ENCODE measurements around the gene PRKG1. TPM values are rescaled to one million over a fixed set of nuclear protein-coding genes. Genes with fewer than 3 reads are reported as not detected.

Gene PRKG1
- total RNA-seq, 4 donors from 2014 or later: 1.2 to 6.5 (median 2.7) TPM

- no peaks in the 10 kb centered on the region for H3K9me3 ChIP-seq
- no peak for TF ChIP-seq POLR2A (IDR thresholded peaks at IDR 0.05)
- TF ChIP-seq POLR2AphosphoS5 (IDR thresholded peaks at IDR 0.05): no peak
- TF ChIP-seq CTCF (IDR thresholded peaks at IDR 0.05): no peak
- TF ChIP-seq EP300 (IDR thresholded peaks at IDR 0.05): no peak
- H3K27ac ChIP-seq: peak overlapping the region; percentile 69
- H3K4me3 ChIP-seq: no peak overlapping the region
- peaks cover 8% of the 10 kb centered on the region for H3K4me1 ChIP-seq
- 63% methylated on average over 5 of the region's 5 CpGs for WGBS
- H3K27me3 ChIP-seq: no peaks in the 10 kb centered on the region
- H3K36me3 ChIP-seq: no peaks in the 10 kb centered on the region
- DNase-seq (ENCODE audit: low spot score in 2 of 2): no peak
Measured at GRCh38 chr10:51301644-51302043, 227.4 kb downstream of the PRKG1 start.

- Histone ChIP-seq H3K27me3 (no peaks in the 10 kb centered on the region), H3K36me3 (no peaks in the 10 kb centered on the region), H3K9me3 (no peaks in the 10 kb centered on the region), H3K27ac (peak overlapping the region; percentile 58), H3K4me1 (peaks cover 8% of the 10 kb centered on the region), H3K4me3 (no peak overlapping the region)
- DNase-seq (ENCODE audit: low spot score in 2 of 2): no peak
- TF ChIP-seq EP300 (IDR thresholded peaks at IDR 0.05) (no peak), POLR2A (IDR thresholded peaks at IDR 0.05) (no peak), POLR2AphosphoS5 (IDR thresholded peaks at IDR 0.05) (no peak), CTCF (IDR thresholded peaks at IDR 0.05) (no peak)
- 29% methylated on average over 1 of the region's 1 CpG for WGBS
Measured at GRCh38 chr10:51302316-51302715, 228.0 kb downstream of the PRKG1 start.

GRCh38 chr10:51308116-51308515 is 233.8 kb downstream of the PRKG1 start:
- Histone ChIP-seq H3K27me3 (no peaks in the 10 kb centered on the region), H3K9me3 (no peaks in the 10 kb centered on the region), H3K36me3 (no peaks in the 10 kb centered on the region), H3K4me3 (no peak overlapping the region), H3K4me1 (no peaks in the 10 kb centered on the region), H3K27ac (no peak overlapping the region)
- TF ChIP-seq POLR2AphosphoS5 (IDR thresholded peaks at IDR 0.05): no peak
- no peak for TF ChIP-seq EP300 (IDR thresholded peaks at IDR 0.05)
- no peak for TF ChIP-seq CTCF (IDR thresholded peaks at IDR 0.05)
- TF ChIP-seq POLR2A (IDR thresholded peaks at IDR 0.05): no peak
- 64% methylated on average over 1 of the region's 1 CpG for WGBS
- DNase-seq (ENCODE audit: low spot score in 2 of 2): no peak

GRCh38 chr10:51311228-51311627 is 236.9 kb downstream of the PRKG1 start:
- no peak for DNase-seq (ENCODE audit: low spot score in 2 of 2)
- Histone ChIP-seq H3K9me3 (no peaks in the 10 kb centered on the region), H3K27me3 (no peaks in the 10 kb centered on the region), H3K4me3 (no peak overlapping the region), H3K27ac (no peak overlapping the region), H3K36me3 (no peaks in the 10 kb centered on the region), H3K4me1 (peaks cover 6% of the 10 kb centered on the region)
- TF ChIP-seq POLR2AphosphoS5 (IDR thresholded peaks at IDR 0.05) (no peak), CTCF (IDR thresholded peaks at IDR 0.05) (no peak), POLR2A (IDR thresholded peaks at IDR 0.05) (no peak), EP300 (IDR thresholded peaks at IDR 0.05) (no peak)
- WGBS: 76% methylated on average over 2 of the region's 2 CpGs

GRCh38 chr10:51312817-51313216 is 238.5 kb downstream of the PRKG1 start:
- Histone ChIP-seq H3K4me3 (no peak overlapping the region), H3K27me3 (no peaks in the 10 kb centered on the region), H3K4me1 (peaks cover 6% of the 10 kb centered on the region), H3K27ac (no peak overlapping the region), H3K9me3 (no peaks in the 10 kb centered on the region), H3K36me3 (no peaks in the 10 kb centered on the region)
- TF ChIP-seq CTCF (IDR thresholded peaks at IDR 0.05) (no peak), POLR2AphosphoS5 (IDR thresholded peaks at IDR 0.05) (no peak), EP300 (IDR thresholded peaks at IDR 0.05) (no peak), POLR2A (IDR thresholded peaks at IDR 0.05) (no peak)
- DNase-seq (ENCODE audit: low spot score in 2 of 2): no peak
- 72% methylated on average over 2 of the region's 2 CpGs for WGBS
